AG20443 (cell line): ENCODE data around the gene MLC1.

Experiments
- DNase-seq: peaks from one replicate; pipeline ENCODE4 v3.0.0; 2012; ENCODE audit warnings: low spot score, mixed read lengths

Gene MLC1

DNA sequence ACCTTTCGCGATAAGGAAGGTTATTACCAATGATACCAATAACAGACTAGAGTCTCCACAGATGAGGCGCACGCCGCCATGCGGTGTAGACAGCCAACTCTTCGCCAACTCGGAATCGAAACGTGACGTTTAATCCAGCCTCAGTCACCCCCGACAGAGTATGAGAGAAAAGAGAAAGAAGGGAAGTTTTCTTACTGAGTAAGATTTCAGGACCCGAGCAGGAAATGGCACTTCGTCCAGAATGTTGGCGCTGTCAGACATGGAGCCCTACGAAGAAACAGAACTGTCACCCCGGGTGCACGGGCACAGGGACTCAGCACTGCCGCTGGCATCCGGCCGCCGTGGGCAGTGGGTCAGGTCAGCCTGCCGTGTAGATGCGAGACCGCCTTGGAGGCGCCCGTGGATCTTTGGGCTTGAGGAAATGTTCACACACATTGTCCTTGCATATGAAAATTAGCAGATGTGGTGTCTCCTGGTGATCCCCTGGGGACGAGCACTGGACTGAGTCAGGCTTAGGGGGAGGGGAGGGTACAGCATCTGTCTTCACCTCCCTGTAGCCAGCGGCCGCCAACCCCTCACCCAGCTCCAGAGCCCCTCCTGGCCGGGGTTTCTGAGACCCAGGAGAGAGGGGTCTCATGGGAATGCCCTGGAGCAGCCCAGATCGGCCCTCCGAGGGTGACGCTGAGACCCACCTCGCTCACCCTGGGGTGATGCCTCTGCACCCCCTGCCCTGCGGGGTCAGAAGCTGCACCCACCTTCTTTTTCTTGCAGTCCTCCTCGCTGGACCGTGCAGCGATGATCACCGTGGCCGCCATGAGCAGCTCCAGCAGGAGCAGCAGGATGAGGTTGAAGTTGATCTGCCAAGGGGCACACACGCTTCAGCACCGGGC lies 8.3 kb downstream of the MLC1 start:
- DNase-seq, result peak; percentile 10

DNA sequence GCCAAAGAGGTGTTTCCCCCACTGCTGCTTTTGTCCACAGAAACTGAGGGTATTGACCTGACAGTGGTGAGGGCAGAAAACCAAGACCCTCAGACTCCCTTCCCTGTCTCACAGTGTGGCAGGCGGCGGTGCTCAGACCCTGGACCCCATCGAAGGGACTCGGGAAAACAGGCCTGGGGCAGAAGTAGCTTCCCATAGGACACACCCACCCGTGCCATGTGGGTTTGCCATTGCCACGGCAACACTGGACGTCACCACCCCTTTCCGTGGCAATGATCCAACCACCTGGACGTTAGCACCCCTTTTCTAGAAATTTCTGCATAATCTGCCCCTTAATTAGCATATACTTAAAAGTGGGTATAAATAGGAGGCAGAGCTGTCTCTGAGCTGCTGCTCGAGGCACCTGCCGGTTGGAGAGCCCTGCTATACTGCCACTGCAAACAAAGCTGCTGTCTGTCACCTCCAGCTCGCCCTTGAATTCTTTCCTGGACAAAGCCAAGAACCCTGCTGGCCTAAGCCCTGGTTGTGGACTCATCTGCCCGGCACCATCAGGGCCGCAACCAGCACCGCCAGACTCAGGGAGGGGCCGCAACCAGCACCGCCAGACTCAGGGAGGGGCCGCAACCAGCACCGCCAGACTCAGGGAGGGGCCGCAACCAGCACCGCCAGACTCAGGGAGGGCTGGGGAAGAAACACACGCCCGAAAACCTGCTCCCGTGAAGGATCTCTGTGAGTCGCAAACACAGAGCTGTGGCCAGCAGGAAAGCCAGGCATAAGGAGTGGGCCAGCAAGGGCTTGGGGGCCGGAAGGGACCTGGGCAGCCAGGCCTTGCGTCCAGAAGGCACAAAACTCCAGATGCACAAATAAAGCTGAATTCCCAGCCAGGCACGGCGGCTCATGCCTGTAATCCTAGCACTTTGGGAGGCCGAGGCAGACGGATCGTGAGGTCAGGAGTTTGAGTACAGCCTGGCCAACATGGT lies 10.4 kb downstream of the MLC1 start:
- peak; percentile 32 for DNase-seq

DNA sequence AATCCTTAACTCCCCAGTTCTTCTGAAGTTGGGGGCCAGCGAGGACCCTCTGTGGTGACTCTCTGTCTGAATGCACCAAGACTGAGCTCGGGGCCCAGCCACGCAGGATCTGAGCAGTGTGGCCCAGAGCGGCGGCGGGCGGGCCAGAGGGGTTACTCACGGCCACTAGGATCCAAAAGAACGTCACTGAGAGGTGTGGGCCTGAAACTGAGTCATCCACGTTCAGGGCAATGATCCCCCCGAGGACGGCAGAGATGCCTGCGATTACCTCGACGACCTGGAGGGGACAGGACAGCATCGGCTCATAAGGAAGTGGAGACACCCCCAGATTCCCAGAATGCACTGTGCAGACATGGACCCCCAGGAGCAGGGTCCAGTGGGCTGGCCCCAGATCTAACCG lies 11.2 kb downstream of the MLC1 start:
- no peak for DNase-seq

DNA sequence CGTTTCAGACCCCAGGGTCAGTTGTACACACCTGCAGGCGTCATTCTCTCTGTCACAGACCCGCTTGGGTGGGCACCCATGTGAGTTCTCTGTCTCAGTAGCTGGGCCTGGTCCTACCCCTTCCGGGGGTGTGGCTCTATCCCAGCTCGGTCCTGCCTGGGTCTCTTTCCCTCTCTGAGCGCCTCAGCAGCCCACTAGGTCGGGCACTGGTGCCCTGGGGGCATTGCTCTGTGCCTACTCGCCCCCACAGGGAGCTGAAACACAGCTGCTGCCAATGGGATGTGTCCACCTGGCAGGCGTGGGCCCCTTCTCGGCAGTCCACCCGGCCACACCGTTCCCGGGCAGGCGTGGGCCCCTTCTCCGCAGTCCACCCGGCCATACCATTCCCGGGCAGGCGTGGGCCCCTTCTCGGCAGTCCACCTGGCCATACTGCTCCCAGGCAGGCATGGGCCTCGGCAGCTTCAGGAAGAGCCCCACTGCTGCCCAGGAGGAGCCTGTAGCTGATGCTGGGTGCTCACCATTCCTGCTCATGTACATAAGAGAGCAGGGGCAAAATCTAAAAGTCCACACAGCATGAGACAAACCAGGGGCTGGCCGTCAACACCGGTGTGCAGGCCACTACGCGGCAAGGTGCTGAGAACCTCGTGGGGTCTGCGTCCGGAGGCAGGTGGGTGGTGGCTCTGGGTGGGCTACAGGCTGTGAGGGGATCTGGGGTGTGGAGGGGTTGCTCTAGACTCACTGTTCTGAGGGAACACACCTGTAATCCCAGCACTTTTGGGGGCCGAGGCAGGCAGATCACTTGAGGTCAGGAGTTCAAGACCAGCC lies 12.3 kb downstream of the MLC1 start:
- DNase-seq, result no peak

DNA sequence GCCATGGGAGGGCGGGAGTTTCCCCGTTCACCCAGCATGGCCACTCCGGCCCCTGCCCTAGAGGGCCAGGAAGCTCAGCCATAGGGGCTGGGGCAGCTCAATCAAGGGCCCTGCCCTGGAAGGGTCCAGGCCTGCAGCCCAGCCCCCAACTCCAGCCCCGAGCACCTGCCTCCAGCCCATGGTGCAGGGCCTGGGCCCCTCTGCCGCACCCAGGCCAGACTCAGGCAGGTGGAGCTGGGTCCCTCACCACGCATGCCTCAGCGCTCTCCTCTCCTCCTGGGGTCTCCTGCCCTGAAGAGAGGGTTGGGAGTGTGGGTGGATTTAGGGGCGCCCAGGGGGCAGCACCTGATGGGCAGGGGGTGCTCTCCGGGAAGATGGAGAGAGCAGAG lies 13.1 kb downstream of the MLC1 start:
- no peak for DNase-seq

DNA sequence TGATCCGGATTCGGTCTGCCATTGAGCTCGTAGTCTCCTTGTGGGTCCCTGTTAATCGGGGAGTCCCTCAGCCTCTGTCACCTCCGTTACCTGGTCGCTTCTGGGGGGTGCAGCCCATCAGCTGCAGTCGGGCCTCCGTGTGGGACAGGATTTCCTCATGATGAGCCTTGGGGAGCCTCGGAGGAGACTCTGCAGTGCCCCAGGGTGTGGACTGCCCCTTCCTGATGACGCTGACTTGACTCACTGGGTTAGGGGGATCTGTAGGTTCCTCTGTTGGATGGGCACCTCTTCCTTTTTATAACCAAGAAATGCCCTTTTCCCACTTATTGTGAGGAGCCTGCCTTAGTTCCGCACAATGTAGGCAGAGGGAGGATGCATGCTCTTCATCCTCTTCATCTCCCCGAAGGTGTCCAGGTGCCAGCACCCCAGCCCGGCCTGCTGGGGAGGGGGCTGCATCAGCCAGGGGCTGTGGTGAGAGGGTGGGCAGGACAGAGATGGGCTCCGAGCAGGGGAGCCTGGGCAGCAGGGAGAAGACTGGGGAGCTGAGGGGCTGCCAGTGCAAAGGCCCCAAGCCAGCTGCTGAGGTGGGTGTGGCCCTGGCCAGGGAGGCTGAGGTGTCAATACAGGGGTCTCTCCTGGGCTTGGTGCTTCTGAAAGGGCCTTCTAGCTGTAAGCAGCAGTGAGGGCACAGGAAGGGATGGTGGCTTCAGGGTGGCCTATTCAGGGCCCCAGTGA lies 13.6 kb downstream of the MLC1 start:
- DNase-seq, result no peak

DNA sequence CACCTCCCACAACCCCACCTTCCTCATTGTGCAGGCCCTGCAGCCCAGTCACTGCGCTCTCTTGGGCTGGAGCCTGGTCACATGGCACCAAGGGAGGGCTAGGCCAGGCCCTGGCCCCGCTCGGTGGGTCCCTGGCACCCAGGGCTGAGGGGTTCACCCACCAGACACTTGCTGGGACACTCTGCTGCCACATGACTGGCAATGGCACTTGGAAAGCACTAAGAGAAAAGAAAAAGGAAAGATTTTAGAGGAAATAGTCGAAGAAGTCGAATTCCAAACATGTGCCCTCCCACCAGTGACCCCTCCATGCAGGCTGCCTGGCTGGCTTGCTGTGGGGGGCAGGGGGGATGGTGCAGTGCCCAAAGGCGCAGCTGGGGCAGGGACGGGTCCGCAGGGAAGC lies 14.9 kb downstream of the MLC1 start:
- no peak for DNase-seq

DNA sequence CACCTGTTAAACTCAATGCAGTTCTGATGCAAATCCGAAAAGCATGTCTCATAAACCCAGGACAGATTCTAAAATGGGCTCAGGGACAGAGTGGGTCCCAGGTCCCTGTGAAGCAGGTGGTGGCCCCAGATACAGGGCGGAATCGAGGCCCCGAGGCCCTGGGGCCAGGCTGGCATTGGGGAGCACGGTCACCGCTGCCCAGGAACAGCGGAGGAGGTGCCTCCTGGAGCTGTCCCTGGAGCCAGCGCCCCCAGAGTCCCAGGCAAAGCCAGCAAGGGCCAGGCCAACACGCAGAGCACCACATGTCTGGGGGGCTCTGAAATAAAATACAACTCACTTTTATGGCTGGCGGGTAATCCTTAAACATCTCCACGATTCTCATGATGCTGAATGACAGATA lies 17.1 kb downstream of the MLC1 start:
- no peak for DNase-seq

DNA sequence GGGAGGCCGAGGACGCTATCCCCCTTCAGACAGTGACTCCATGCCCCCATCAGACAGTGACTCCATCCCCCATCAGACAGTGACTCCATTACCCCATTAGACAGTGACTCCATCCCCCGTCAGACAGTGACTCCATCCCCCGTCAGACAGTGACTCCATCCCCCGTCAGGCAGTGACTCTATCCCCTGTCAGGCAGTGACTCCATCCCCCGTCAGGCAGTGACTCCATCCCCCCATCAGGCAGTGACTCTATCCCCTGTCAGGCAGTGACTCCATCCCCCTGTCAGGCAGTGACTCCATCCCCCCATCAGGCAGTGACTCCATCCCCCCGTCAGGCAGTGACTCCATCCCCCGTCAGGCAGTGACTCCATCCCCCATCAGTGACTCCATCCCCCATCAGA lies 18.0 kb downstream of the MLC1 start:
- no peak for DNase-seq

DNA sequence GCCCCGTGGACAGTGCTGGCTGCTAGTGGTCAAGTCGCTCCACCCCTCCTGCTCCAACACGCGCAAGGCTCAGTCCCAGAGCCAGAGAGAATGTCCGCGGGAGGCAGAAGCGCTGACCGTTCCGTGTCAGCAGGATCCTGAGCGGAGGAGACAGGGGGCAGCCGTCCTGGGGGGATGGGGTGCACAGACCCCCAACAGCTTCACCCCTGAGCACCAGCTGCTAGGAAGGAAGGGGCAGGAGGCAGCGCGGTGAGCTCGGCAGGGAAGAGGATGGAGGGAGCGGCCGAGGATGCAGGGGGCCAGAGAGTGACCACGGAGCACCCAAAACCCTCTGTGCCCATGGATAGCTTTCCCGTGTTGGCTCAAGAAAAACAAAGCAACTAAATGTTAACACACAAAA lies 20.8 kb downstream of the MLC1 start:
- DNase-seq, result no peak

DNA sequence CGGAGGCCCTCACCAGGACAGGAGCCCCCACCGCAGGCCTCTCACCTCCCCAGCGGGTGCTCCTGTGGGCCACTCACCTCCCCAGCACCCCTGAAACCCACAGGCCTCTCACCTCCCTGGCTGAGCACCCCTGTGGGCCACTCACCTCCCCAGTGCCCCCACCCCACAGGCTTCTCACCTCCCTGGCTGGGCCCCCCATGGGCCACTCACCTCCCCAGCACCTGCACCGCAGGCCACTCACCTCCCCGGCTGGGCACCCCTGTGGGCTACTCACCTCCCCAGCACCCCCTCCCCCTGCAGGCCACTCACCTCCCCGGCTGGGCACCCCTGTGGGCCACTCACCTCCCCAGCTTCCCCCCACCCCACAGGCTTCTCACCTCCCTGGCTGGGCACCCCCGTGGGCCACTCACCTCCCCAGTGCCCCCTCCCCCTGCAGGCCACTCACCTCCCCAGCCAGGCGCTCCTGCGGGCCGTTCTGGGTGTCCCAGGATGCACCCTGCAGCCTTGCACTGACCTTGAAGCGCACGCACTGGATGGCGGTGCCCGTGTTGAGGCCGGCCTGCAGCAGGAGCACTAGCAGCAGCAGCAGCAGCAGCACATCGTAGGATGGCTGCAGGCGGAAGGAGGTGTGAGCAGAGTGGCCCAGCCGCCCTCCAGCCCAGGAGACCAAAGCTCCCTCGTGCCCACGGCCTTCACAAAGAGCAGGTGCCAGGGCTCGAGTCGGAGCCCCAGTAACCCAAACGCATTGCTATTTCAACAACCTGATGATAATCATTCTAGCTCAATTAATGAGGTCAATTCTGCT lies 21.4 kb downstream of the MLC1 start:
- no peak for DNase-seq

DNA sequence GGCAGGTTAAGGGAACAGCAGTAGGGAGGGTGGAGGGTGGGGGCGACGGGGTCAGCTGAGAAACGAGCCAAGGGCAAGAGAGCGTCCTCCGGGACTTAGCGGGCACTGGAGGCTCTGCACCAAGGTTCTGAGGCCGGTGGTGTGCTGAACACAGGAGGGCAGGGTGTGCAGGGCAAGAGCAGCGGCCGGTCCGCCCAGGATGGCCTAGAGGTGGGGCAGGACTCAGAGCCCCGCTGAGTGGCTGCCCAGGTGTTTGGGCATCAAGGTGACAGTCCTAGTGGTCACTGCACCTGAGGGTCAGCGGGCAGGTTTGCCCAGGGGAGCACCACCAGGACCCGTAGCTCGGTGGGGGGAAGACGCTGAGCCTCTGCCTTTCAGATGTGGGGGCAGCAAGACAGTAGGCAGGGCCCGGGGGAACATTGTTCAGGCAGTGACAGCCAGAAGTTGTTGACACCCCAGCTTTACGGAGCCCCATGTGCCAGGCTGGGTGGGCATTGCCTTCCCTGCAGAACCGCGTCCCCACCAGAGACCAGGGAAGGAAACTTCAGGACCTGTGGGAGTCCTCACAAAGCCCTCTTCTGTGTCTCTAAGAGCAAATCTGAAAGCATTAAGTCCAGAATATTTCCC lies 22.6 kb downstream of the MLC1 start:
- DNase-seq, result no peak

DNA sequence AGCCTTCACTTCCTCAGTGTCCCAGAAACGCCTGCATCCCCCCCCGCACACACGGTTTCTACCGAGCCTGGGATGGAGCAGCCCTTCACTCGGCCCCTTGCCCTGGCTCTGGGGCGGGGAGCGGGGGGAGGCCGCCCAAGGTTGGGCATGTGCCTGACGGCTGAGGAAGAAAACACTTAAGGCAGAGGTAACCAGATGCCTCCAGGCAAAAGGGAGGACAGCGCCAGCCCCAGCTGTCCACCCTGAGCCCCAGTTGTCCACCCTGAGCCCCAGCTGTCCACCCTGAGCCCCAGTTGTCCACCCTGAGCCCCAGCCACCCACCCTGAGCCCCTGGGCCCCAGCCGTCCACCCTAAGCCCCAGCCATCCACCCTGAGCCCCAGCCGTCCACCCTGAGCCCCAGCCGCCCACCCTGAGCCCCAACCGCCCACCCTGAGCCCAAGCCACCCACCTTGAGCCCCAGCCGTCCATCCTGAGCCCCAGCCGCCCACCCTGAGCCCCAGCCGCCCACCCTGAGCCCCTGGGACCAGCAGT lies 23.3 kb downstream of the MLC1 start:
- no peak for DNase-seq

DNA sequence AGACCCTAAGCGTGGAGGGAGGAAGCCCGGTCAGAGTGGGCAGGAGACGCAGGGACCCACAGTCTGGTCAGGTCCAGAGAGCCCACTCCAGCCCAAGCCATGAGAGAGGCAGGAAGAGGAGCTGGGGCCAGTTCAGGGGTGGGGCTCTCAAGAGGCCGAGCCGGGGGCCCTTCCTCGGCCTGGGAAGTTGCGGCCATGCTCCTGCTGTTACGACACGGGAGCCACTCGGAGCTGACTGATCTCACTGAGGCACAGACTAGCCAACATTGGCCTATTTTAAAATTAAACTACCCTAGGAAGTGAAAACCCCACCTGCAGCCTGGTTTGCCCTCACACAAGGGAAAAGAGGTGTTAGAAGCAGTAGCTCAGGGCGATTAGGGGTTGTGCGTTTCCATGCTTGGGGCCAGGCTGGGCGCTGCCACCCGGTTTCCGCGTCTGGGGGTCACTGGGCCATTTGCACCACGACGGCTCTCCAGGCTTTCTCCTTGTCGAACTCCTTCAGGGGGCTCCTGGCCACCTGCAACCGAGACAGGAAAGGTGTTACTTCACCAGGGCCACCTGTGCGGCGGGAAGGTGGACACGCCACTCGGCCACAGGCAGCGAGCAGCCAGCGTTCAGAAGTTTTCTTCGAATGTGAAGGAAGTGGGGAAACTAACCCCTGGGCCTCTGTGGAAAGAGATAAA lies 23.9 kb downstream of the MLC1 start:
- no peak for DNase-seq

DNA sequence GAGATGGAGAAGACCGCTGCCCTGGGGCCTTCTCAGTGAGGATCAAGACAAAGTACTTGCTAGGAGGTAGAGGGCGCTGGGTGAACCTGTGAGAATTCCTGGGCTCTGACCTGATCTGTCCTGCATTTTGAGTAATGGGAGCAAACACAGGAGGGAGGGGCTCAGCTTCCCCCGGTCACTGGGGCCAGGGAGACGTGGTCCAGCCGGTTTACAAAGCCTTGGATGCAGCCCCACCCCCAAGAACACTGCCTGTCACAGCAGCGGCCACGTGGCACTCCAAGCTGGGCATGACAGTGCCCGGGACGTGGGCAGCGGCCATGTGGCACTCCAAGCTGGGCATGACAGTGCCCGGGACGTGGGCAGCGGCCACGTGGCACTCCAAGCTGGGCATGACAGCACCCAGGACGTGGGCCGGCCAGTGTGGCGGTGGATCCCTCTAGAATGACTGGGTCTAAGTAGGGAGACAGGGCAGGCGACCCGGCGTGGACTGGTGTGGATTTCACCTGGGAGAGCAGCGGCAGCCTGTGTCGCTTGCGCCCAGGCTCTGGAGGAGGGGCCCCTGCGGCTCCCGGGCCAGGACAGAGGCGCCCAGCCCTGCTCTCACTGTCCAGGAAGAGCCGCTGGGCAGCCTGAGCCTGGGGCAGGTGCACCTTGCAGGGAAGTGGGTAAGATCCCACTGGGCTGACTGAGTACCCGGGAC lies 24.6 kb downstream of the MLC1 start:
- DNase-seq, result no peak

DNA sequence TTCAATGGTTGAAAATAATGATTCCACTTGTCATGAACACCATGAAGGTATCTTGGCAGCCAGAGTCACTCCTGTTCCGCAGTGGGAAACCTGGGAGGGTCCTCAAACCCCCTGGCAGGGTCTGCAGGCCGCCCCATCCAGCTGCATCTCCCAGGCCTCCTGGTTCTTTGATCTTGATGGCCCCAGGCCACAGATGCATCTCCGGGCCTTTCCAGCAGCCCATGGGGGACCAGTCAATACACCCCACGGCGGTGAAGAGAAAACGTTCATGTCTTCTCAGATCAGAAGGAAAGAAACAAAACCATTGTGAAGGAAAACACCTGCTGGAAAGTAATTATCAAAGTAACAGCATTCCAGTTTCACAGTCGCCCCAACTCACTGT lies 25.4 kb downstream of the MLC1 start:
- DNase-seq, result no peak

DNA sequence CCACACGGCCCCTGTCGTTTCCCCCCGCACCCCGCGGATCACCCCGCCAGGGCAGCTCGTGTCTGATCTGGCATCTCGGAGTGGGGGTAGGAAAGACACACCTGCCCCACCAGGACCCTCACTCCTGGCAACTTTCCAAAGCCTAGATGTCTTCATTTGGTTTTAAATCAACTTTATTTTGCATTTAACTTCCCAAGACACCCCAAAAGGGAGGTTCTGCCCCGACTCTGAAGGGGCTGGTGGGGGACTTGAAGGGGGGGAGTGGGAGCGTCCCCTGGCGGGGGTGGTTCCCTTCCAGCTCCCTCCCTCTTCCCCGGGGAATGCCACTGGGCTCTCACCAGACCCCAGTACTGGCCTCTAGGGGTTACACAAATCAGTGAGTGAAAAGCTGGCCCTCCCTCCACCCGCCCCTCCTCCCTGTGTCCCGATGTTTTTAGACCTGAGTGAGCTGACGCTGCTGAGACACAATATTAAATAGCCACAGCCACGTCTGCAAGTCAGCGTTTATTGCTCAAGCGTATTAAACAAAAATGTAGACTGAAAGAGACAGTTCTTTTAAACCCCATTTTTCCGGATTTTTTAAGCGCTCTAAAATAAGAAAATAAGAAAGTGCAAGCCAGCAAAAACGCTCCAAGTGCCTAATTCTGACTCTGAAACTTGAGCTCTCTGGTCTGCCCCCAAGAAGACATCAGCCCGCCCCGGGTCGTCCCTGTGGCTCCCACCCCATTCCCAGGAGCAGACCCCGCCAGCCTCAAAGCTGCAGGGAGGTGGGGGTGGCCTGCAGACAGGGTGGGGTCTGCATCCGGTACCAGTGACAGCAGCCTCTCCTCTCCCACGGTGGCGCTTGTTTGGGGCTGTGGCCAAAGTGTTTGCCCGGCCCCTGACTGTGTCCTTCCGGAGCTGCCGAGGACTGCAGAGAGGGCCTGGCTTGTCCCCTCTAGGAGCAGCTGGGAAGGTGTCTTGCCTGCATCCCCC lies 26.0 kb downstream of the MLC1 start:
- peak; percentile 62 for DNase-seq
